GM19023 (cell line): ENCODE results near the gene ME2.
"Not testable (repeated sequence)": the region's sequence is repeated elsewhere in the genome, so short reads cannot be mapped to it uniquely, and the experiment has no call there.

ENCODE experiments used
- ATAC-seq: cut with Tn5 transposase; IDR thresholded peaks from one replicate; pipeline ENCODE4 v1.9.1; 2021; ENCODE audit warnings: mild to moderate bottlenecking, moderate library complexity; ENCODE audit not compliant: unreplicated experiment

Gene ME2

GRCh38 chr18:50969448-50969847, 90.5 kb downstream of the ME2 start:
- ATAC-seq = no peak

GRCh38 chr18:50970006-50970405, 91.1 kb downstream of the ME2 start:
- ATAC-seq = no peak

- ATAC-seq = not testable (repeated sequence)
Observed at GRCh38 chr18:50972404-50972803, 93.5 kb downstream of the ME2 start.

- ATAC-seq = no peak
Observed at GRCh38 chr18:50973367-50974126, 94.6 kb downstream of the ME2 start.

- ATAC-seq = no peak
Observed at GRCh38 chr18:50977037-50977760, 98.3 kb downstream of the ME2 start.

- ATAC-seq = no peak
Observed at GRCh38 chr18:50981381-50981780, 102.5 kb downstream of the ME2 start.

GRCh38 chr18:50982086-50982801, 103.3 kb downstream of the ME2 start:
- ATAC-seq = no peak

GRCh38 chr18:50982802-50983179, 103.9 kb downstream of the ME2 start:
- no peak for ATAC-seq

GRCh38 chr18:50986360-50987087, 107.6 kb downstream of the ME2 start:
- ATAC-seq = no peak

GRCh38 chr18:50987261-50987660, 108.3 kb downstream of the ME2 start:
- no peak for ATAC-seq

GRCh38 chr18:50989711-50990110, 110.8 kb downstream of the ME2 start:
- no peak for ATAC-seq

- ATAC-seq = no peak
Observed at GRCh38 chr18:50992351-50992762, 113.4 kb downstream of the ME2 start.

- no peak for ATAC-seq
Observed at GRCh38 chr18:50994031-50994430, 115.1 kb downstream of the ME2 start.

- not testable (repeated sequence) for ATAC-seq
Observed at GRCh38 chr18:51003174-51003573, 124.3 kb downstream of the ME2 start.
